GM23248 (cell line): ENCODE measurements around the gene MYH15.

Source experiments
- EZH2 ChIP-seq: fragments of 200-600 bp; sonication (generic); IDR thresholded peaks from 2 replicates; pipeline ENCODE4 v1.6.1; 2018; ENCODE audit warnings: antibody characterized with exemption, mild to moderate bottlenecking; ENCODE audit not compliant: insufficient read depth, poor library complexity, severe bottlenecking
- EZH2phosphoT487 ChIP-seq: fragments of 200-600 bp; sonication (generic); IDR thresholded peaks from 2 replicates; pipeline ENCODE4 v1.6.1; 2018; ENCODE audit warnings: antibody characterized with exemption, moderate library complexity, mild to moderate bottlenecking, low read depth; ENCODE audit not compliant: insufficient read depth

GRCh38 chr3:108518895-108519294, 8.5 kb upstream of the MYH15 start:
- TF ChIP-seq EZH2phosphoT487 (no peak), EZH2 (no peak)
